Stimulated activated memory B cell treated with anti-CD40 and anti-IgM and Interleukin-4, amounts not matched to agents 10 μg/mL and 1 μg/mL and 100 μg/mL, for 72 hours (primary cell): ENCODE data around the gene PACSIN3.
A peak's percentile ranks its signal among the peaks of the same experiment; 100 is the strongest.

Experiments
- ATAC-seq: fragments of 150-1000 bp; cut with Tn5 transposase; 2 replicates; pipeline ENCODE4 v1.10.0; 2021
- H3K27ac Mint-ChIP-seq: one replicate; pipeline ENCODE4 v1.8.0; 2022; ENCODE audit warnings: mild to moderate bottlenecking, mixed read lengths
- H3K27me3 Mint-ChIP-seq: one replicate; pipeline ENCODE4 v1.8.0; 2022; ENCODE audit warnings: mixed read lengths
- H3K36me3 Mint-ChIP-seq: one replicate; pipeline ENCODE4 v1.8.0; 2022; ENCODE audit warnings: mixed read lengths
- H3K4me1 Mint-ChIP-seq: one replicate; pipeline ENCODE4 v1.8.0; 2022; ENCODE audit warnings: mixed read lengths
- H3K4me3 Mint-ChIP-seq: one replicate; pipeline ENCODE4 v1.8.0; 2022; ENCODE audit warnings: mild to moderate bottlenecking, moderate library complexity, mixed read lengths
- H3K9me3 Mint-ChIP-seq: one replicate; pipeline ENCODE4 v1.8.0; 2022; ENCODE audit warnings: mixed read lengths

PACSIN3 gene

DNA sequence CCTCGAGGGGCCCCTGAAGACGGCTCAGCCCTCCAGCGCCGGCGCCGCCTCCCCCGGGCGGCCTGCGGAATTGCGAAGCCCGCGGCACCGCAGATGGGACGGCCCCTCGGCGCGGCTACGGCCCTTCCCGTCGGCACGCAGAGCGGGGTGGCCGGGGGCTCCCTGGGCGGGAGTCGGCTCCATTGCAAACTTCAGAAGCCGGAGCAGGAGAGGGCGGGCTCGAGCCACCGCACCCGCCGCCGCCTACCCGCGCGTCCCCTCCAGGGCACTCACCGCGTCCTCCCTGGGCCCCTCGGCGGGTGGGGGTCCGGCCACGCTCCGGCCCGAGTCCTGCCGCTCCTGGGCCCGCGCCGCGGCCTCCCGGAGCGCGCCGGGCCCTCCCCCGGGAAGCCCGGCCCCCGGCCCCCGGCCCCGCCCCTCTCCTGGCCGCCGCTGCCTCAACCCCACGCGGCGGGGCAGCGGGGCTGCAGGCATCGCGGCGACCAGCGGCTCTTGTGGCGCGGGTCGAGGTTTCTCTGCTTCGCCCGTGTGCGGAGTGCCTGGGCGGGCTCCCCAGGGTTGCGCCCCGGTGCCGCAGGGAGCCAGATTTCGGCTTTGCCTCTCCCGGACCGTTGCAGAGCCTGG lies at the start of gene PACSIN3:
PACSIN3 (minus strand) TSS at position 359 of the 624 bp plus-strand sequence. CDS start 3,707 bp downstream, outside the sequence.
- Mint-ChIP-seq H3K36me3 (no peaks in the 10 kb centered on the region), H3K27me3 (peaks cover 33% of the 10 kb centered on the region)
- ATAC-seq = peak; percentile 75

DNA sequence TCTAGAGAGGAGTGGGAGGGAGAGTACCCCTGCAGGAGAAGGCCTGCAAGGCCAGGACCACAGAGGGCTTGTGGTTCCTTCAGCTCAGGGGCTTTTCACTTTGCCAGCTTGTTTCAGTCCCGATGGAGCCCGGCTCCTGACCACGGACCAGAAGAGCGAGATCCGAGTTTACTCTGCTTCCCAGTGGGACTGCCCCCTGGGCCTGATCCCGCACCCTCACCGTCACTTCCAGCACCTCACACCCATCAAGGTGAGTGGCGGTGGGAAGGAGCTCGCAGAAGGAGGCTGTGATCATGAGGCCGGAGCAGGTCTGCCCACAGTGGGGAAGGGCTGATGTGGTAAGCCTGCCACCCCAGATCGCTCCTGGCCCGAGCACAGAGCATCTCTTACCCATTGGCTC lies 48.9 kb upstream of the PACSIN3 start:
- ATAC-seq = no peak
- Mint-ChIP-seq H3K4me1 (no peaks in the 10 kb centered on the region), H3K9me3 (no peaks in the 10 kb centered on the region), H3K4me3 (no peak overlapping the region), H3K27ac (no peak overlapping the region), H3K27me3 (no peaks in the 10 kb centered on the region), H3K36me3 (peaks cover 53% of the 10 kb centered on the region)

More for the DNA sequence above, at the start of gene PACSIN3:
- Mint-ChIP-seq H3K4me1 (peaks cover 13% of the 10 kb centered on the region), H3K4me3 (peak within 1 kb of the TSS; percentile 80), H3K27ac (peak within 1 kb of the TSS; percentile 27), H3K9me3 (no peaks in the 10 kb centered on the region)

DNA sequence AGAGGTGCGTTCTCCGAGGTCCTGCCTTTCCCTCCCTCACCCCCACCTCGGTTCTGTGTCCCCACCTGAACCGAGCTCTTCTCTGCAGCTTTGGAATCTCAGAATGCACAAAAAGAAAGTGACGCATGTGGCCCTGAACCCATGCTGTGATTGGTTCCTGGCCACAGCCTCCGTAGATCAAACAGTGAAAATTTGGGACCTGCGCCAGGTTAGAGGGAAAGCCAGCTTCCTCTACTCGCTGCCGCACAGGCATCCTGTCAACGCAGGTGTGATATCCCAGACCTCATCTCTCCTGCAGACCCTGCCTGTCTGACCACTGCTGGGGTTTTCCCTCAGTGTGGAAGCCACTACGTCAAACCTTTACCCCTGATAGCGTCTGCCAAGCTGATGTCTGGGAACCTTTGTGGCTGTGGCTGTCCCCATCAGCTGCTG lies 48.5 kb upstream of the PACSIN3 start:
- H3K27ac Mint-ChIP-seq = no peak overlapping the region
- H3K4me1 Mint-ChIP-seq = no peaks in the 10 kb centered on the region
- no peak for ATAC-seq
- peaks cover 48% of the 10 kb centered on the region for H3K36me3 Mint-ChIP-seq
- H3K9me3 Mint-ChIP-seq = no peaks in the 10 kb centered on the region
- H3K4me3 Mint-ChIP-seq = no peak overlapping the region
- no peaks in the 10 kb centered on the region for H3K27me3 Mint-ChIP-seq

DNA sequence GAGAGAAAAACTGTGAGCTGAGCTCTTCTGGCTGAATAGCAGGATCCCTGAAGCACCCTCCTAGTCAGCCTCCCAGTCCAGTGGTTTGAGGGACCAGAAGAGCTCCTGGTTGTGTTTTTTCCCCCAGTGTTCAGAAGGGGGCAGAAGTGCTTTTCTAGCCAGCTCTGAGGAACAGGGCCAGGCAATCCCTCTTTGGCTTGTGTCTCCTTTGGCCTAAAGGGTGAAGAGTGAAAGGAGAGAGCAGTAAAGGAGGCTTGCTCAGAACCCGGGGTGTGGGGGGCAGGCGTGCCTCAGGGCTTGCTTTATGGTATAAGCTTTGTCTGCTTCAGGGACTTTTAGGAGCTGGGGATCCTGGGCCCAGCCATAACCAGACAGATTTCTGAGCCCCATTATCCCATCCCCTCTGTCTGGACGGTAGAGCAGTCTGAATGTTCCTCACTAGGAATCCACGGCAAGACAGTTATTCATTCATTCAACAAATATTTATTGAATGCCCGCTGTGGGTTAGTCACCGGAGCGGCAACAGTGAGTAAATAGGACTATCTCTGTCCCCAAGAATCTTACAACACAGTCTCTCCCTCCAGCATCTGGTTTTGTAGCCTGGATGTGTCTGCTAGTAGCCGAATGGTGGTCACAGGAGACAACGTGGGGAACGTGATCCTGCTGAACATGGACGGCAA lies 47.9 kb upstream of the PACSIN3 start:
- H3K9me3 Mint-ChIP-seq = no peaks in the 10 kb centered on the region
- peaks cover 48% of the 10 kb centered on the region for H3K36me3 Mint-ChIP-seq

DNA sequence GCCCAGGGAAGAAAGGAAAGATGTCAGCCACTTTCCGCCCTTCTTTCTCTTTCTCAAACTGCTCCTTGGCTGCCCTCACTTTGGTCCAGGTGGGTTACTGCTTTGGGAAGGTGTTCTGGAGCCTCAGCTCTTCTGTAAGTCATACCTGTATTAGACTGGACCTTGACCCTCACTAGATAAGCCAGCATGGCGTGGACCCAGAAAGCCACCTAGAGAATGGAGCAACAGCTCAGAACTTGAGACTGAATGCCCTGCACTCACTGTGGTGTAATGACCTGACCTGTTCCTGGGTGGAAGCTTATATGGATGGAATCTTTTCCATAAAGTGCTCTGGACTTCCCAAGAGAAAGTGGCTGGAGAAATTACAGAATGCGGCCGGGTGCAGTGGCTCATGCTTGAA lies 46.8 kb upstream of the PACSIN3 start:
- H3K36me3 Mint-ChIP-seq = peaks cover 56% of the 10 kb centered on the region
- H3K4me3 Mint-ChIP-seq = no peak overlapping the region
- no peaks in the 10 kb centered on the region for H3K4me1 Mint-ChIP-seq
- H3K27ac Mint-ChIP-seq = no peak overlapping the region
- H3K9me3 Mint-ChIP-seq = no peaks in the 10 kb centered on the region
- ATAC-seq = no peak
- H3K27me3 Mint-ChIP-seq = no peaks in the 10 kb centered on the region

More for the DNA sequence above, 47.9 kb upstream of the PACSIN3 start:
- H3K4me3 Mint-ChIP-seq = no peak overlapping the region
- H3K4me1 Mint-ChIP-seq = no peaks in the 10 kb centered on the region
- H3K27ac Mint-ChIP-seq = no peak overlapping the region
- ATAC-seq = no peak
- H3K27me3 Mint-ChIP-seq = no peaks in the 10 kb centered on the region

DNA sequence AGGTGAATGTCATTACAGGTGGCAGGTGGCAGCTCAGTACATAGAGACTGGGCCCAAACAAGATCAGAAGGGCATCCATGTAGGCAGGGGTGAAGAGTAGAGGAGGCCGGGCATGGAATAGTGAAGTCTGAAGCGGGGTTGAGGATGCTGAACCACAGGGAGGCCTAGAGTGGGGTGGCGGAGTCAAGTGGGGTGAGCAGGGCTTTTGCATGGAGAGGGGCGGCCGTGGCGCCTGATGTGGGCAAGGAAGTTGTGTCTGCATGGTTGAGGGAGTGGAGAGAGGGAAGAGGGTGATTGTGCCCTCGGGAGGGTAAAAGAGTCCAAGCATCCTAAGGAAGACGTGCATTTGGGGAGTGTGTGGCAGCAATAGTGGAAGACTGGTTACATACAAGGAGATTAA lies 42.9 kb upstream of the PACSIN3 start:
- peaks cover 18% of the 10 kb centered on the region for H3K4me1 Mint-ChIP-seq
- no peaks in the 10 kb centered on the region for H3K27me3 Mint-ChIP-seq
- H3K9me3 Mint-ChIP-seq = no peaks in the 10 kb centered on the region
- peaks cover 51% of the 10 kb centered on the region for H3K36me3 Mint-ChIP-seq
- H3K27ac Mint-ChIP-seq = peak overlapping the region; percentile 2
- ATAC-seq = no peak
- H3K4me3 Mint-ChIP-seq = no peak overlapping the region

DNA sequence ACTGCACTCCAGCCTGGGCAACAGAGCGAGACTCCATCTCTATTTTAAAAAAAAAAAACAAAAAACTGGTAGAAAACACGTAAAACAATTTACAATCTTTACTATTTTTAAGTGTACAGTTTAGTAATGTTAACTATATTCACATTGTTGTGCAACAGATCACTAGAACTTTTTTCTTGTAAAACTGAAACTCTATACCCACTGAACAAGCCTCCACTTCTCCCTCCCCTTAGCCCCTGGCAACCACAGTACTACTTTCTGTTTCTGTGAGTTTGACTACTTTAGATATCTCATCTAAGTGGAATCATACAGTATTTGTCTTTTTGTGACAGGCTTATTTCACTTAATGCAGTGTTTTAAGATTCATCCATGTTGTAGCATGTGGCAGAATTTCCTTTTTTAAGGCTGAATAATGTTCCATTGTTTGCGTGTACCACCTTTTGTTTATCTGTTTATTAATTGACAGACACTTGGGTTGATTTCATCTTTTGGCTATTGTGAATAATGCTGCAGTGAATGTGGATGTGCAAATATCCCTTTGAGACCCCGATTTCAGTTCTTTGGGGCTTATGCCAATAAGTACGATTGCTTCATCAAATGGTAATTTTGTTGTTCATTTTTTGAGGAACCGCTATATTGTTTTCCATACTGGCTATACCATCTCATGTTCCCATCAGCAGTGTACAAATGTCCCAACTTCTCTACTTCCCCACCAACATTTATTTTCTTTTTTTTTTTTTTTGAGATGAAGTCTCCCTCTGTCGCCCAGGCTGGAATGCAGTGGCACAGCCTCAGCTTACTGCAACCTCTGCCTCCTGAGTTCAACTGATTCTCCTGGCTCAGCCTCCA lies 39.5 kb upstream of the PACSIN3 start:
- Mint-ChIP-seq H3K36me3 (peaks cover 65% of the 10 kb centered on the region), H3K27ac (no peak overlapping the region), H3K4me3 (peak overlapping the region; percentile 12), H3K4me1 (peaks cover 18% of the 10 kb centered on the region), H3K9me3 (no peaks in the 10 kb centered on the region), H3K27me3 (no peaks in the 10 kb centered on the region)
- ATAC-seq = peak; percentile 87

DNA sequence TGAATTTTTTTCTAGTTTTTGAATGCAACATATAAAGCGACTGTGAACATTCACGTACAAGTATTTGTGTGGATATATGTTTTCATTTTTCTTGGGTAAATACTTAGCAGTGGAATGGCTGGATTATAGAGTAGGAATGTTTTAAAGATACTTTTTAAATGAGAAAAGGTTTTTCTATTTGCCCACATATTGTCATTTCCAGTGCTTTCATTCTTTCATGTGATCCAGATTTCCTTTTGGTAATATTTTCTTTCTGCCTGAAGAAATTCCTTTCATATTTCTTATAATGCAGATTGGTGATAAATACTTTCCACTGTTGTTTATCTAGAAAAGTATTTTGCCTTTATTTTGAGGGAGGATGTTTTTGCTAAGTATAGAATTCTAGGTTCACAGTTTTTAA lies 36.5 kb upstream of the PACSIN3 start:
- Mint-ChIP-seq H3K27me3 (no peaks in the 10 kb centered on the region), H3K4me3 (no peak overlapping the region), H3K27ac (no peak overlapping the region), H3K36me3 (peaks cover 72% of the 10 kb centered on the region), H3K4me1 (peaks cover 41% of the 10 kb centered on the region), H3K9me3 (peaks cover 5% of the 10 kb centered on the region)
- no peak for ATAC-seq

DNA sequence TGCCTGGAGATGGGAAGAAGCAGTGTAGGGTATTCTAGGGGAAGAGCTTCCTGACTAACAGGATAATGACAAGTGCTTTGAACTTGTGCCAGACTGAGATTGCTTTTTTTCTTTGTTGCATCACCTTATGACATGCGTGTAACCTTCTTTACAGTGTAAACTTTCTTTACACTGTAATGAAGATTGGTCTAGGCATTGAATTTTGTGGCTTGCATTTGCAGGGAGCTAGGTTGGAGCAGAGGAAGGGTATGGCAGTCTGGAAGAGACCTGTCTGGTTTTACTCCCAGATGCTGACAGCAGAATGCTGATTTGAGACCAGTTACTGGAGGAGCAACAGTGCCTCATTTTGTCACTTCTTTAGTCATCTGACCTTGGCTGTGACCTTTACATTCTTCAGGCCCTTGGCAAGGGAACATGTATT lies 34.2 kb upstream of the PACSIN3 start:
- peak overlapping the region; percentile 50 for H3K4me3 Mint-ChIP-seq
- no peaks in the 10 kb centered on the region for H3K27me3 Mint-ChIP-seq
- H3K27ac Mint-ChIP-seq = peak overlapping the region; percentile 64
- ATAC-seq = no peak
- peaks cover 51% of the 10 kb centered on the region for H3K4me1 Mint-ChIP-seq
- H3K9me3 Mint-ChIP-seq = peaks cover 5% of the 10 kb centered on the region
- peaks cover 74% of the 10 kb centered on the region for H3K36me3 Mint-ChIP-seq

DNA sequence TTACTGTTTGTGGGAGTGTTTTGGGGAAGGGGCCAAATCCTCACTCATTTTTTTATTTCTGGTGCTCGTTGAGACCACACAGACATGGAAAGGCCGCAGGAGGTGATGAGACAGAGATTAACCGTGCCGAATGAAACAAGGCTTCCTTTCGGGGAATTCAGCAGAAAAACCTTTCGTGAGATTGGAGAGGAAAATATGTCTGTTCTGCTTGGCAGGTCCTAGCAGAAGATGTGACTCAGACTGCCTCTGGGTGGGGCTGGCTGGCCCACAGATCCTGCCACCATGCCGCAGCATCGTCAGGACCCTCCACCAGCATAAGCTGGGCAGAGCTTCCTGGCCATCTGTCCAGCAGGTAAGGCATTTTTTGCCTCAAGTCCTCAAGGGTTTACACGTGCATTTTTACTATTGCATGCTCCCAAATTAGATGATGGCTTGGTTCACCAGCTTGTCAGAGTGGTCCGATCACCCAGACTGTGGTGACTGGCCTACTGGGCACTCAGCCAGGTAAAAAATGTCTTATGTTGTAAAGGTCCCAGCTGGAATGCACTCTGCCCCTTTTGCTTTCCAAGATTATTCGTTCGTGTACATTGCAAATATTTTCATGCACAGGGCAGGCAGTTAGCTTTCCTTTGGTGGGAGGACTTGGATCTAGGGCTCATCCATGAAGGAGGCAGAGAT lies 30.0 kb upstream of the PACSIN3 start:
- ATAC-seq = peak; percentile 66
- H3K9me3 Mint-ChIP-seq = peaks cover 5% of the 10 kb centered on the region
- peaks cover 43% of the 10 kb centered on the region for H3K4me1 Mint-ChIP-seq
- H3K27me3 Mint-ChIP-seq = no peaks in the 10 kb centered on the region
- H3K27ac Mint-ChIP-seq = peak overlapping the region; percentile 96
- H3K36me3 Mint-ChIP-seq = peaks cover 54% of the 10 kb centered on the region
- peak overlapping the region; percentile 96 for H3K4me3 Mint-ChIP-seq

DNA sequence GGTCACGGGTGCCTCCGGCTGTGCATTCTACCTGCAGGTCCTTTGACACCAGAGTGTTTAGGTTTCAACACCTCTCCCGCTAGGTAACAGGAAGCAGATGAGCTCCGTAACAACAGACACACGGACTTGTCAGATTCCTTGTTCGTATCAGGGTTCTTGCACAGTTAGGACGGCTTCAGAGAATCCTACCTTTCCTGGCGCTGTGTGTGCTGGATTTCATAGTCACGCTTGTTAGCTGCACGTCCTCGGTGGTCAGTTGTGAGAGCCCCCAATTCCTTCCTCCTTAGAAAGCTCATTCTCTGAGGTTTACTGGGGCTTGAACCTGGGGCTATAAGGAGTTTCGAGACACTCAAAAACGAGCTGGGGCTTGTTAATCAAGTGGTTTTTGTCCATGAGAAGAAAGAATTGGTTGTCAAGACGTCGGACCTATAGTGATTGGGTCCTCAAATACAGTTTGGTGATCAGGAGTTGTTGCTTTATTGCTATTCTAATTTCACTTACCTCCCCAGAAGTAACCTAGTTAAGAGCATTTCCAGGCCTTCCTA lies 29.2 kb upstream of the PACSIN3 start:
- peaks cover 5% of the 10 kb centered on the region for H3K9me3 Mint-ChIP-seq
- peak overlapping the region; percentile 96 for H3K4me3 Mint-ChIP-seq
- H3K36me3 Mint-ChIP-seq = peaks cover 46% of the 10 kb centered on the region
- peak overlapping the region; percentile 96 for H3K27ac Mint-ChIP-seq
- peaks cover 40% of the 10 kb centered on the region for H3K4me1 Mint-ChIP-seq
- H3K27me3 Mint-ChIP-seq = no peaks in the 10 kb centered on the region
- no peak for ATAC-seq

DNA sequence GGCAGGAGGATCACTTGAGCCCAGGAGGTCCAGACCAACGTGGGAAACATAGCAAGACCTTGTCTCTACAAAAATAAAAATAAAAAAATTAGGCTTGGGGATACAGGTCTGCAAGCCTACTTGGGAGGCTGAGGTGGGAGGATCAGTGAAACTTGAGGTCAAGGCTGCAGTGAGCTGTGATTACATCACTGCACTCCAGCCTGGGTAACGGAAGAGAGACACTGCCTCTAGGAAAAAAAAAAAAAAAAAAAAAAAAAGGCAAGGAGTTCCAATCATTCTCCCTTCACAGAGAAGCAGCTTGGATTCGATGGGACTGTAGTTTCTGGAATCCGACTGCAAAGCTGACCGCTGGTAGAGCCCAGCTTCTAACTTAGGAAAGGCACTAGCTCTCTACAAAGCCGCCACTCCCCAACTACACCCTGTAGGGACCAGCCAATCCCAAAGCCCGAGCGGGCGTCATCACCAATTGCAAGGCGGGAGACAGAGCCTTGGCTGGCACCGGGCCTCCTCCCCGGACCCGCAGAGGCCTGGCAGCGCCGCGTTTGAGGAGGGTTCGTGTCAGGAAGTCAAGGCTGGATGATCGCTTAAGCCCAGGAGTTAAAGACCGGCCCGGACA lies 27.8 kb upstream of the PACSIN3 start:
- H3K36me3 Mint-ChIP-seq = peaks cover 33% of the 10 kb centered on the region
- H3K27ac Mint-ChIP-seq = peak overlapping the region; percentile 96
- peaks cover 31% of the 10 kb centered on the region for H3K4me1 Mint-ChIP-seq
- peak overlapping the region; percentile 96 for H3K4me3 Mint-ChIP-seq
- H3K27me3 Mint-ChIP-seq = no peaks in the 10 kb centered on the region
- H3K9me3 Mint-ChIP-seq = peaks cover 5% of the 10 kb centered on the region
- ATAC-seq = peak; percentile 89

DNA sequence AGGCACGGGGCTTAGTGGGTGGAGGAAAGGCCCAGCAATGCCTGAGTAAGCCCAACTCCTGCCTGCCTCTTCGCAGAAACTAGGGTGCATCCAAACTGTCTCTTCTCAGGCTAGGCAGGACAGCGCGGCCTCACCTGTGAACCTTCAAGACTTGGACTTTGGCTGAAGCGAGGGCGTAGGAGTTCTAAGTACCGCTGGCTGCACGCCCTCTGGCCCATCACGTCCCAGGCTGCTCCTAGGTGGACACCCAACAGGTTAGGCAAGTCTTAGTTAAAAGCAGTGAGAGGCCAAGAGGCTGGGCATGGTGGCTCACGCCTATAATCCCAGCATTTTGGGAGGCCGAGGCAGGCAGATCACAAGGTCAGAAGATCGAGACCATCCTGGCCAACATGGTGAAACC lies 26.7 kb upstream of the PACSIN3 start:
- no peaks in the 10 kb centered on the region for H3K27me3 Mint-ChIP-seq
- H3K36me3 Mint-ChIP-seq = peaks cover 22% of the 10 kb centered on the region
- H3K4me1 Mint-ChIP-seq = peaks cover 22% of the 10 kb centered on the region
- no peak for ATAC-seq
- H3K27ac Mint-ChIP-seq = no peak overlapping the region
- no peak overlapping the region for H3K4me3 Mint-ChIP-seq
- H3K9me3 Mint-ChIP-seq = peaks cover 2% of the 10 kb centered on the region

DNA sequence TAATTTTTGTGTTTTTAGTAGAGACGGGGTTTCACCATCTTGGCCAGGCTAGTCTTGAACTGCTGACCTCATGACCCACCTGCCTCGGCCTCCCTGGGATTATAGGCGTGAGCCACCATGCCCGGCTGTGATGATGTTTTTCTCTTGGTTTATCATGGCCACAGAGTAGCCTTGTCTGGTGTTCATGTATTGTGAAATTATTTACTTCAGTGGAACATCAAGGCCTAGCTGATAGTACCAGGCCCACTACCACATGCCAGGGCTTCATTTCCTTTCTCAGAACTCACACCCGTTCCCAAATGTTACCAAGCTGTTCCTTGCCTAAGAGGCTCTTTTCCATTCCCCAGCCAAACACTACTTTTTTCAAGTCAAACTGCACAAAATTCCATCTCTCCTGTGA lies 22.4 kb upstream of the PACSIN3 start:
- H3K27ac Mint-ChIP-seq = no peak overlapping the region
- no peak for ATAC-seq
- H3K9me3 Mint-ChIP-seq = no peaks in the 10 kb centered on the region

More for the DNA sequence above, 22.4 kb upstream of the PACSIN3 start:
- H3K4me1 Mint-ChIP-seq = no peaks in the 10 kb centered on the region
- H3K36me3 Mint-ChIP-seq = no peaks in the 10 kb centered on the region
- H3K4me3 Mint-ChIP-seq = no peak overlapping the region
- no peaks in the 10 kb centered on the region for H3K27me3 Mint-ChIP-seq
